ENCODE data around the gene HAGH. TPM values are rescaled to one million over a fixed set of nuclear protein-coding genes. Genes with fewer than 3 reads are reported as not detected.

HAGH gene
- total and polyA plus RNA-seq, 9 of the 15 experiments (the other 6 are each of a cell fraction or from before 2014, with no cell fraction given): 0.46 to 35.1 (median 16.8) TPM

DNA sequence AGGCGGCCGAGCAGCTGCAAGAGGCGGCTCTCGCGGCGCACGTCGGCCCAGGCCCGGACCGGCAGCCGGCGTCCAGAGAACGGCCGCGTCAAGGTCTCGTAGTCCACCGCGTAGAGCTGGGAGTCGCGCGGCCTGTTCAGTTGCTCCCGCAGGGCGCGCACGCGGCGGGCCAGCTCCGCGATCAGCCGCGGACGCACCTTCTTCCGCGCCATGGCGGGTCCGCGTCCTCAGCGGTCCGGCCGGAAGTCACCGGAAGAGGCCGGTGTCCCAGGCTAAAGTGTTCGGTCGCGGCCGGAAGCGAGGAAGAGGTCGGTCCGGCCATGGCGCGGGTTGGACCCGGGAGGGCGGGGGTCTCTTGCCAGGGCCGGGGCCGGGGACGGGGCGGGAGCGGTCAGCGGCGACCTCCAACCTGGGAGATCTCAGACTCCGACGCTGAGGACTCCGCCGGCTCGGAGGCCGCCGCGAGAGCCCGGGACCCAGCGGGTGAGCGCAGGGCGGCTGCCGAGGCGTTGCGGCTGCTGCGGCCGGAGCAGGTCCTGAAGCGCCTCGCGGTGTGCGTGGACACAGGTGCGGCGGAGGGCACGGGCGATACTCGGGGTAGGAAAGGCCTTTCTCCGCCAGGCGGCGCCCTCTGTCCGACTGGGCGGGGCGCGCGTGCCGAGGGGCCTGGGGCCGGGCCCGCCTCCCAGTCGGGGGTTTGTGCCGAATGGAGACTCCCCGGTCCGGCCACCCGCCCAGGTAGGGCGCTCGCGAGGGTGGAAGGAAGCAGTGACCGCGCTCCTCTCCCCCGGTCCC is 53.5 kb downstream of the HAGH start, which contains the start of gene MRPS34 (continued):
- TF ChIP-seq, protein P1, sequence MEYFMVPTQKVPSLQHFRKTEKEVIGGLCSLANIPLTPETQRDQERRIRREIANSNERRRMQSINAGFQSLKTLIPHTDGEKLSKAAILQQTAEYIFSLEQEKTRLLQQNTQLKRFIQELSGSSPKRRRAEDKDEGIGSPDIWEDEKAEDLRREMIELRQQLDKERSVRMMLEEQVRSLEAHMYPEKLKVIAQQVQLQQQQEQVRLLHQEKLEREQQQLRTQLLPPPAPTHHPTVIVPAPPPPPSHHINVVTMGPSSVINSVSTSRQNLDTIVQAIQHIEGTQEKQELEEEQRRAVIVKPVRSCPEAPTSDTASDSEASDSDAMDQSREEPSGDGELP (CRISPR knock-in tag; IDR thresholded peaks at IDR 0.05; ENCODE audit: borderline replicate concordance): peak; percentile 70; the same call in 1 of the 2 replicates
- TF ChIP-seq, protein P2, sequence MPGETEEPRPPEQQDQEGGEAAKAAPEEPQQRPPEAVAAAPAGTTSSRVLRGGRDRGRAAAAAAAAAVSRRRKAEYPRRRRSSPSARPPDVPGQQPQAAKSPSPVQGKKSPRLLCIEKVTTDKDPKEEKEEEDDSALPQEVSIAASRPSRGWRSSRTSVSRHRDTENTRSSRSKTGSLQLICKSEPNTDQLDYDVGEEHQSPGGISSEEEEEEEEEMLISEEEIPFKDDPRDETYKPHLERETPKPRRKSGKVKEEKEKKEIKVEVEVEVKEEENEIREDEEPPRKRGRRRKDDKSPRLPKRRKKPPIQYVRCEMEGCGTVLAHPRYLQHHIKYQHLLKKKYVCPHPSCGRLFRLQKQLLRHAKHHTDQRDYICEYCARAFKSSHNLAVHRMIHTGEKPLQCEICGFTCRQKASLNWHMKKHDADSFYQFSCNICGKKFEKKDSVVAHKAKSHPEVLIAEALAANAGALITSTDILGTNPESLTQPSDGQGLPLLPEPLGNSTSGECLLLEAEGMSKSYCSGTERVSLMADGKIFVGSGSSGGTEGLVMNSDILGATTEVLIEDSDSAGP (CRISPR knock-in tag; IDR thresholded peaks at IDR 0.05): no peak
- 0 out of 2 replicates have a peak, but pooled peaks have one; percentile 70 for TF ChIP-seq ZNF12 (CRISPR knock-in tag; IDR thresholded peaks at IDR 0.05)
- peak; percentile 68 to 95 (median 90) for TF ChIP-seq YY1 (IDR thresholded peaks at IDR 0.05; ENCODE audit: borderline replicate concordance in 1 of 3, control insufficient read depth in 1 of 3, extremely low read depth in 1 of 3, insufficient read depth in 3 of 3, insufficient read length in 1 of 3, insufficient replicate concordance in 2 of 3, low read depth in 1 of 3, low read length in 2 of 3)
- TF ChIP-seq, protein P3, sequence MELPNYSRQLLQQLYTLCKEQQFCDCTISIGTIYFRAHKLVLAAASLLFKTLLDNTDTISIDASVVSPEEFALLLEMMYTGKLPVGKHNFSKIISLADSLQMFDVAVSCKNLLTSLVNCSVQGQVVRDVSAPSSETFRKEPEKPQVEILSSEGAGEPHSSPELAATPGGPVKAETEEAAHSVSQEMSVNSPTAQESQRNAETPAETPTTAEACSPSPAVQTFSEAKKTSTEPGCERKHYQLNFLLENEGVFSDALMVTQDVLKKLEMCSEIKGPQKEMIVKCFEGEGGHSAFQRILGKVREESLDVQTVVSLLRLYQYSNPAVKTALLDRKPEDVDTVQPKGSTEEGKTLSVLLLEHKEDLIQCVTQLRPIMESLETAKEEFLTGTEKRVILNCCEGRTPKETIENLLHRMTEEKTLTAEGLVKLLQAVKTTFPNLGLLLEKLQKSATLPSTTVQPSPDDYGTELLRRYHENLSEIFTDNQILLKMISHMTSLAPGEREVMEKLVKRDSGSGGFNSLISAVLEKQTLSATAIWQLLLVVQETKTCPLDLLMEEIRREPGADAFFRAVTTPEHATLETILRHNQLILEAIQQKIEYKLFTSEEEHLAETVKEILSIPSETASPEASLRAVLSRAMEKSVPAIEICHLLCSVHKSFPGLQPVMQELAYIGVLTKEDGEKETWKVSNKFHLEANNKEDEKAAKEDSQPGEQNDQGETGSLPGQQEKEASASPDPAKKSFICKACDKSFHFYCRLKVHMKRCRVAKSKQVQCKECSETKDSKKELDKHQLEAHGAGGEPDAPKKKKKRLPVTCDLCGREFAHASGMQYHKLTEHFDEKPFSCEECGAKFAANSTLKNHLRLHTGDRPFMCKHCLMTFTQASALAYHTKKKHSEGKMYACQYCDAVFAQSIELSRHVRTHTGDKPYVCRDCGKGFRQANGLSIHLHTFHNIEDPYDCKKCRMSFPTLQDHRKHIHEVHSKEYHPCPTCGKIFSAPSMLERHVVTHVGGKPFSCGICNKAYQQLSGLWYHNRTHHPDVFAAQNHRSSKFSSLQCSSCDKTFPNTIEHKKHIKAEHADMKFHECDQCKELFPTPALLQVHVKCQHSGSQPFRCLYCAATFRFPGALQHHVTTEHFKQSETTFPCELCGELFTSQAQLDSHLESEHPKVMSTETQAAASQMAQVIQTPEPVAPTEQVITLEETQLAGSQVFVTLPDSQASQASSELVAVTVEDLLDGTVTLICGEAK (IDR thresholded peaks at IDR 0.05): peak; percentile 99
- TF ChIP-seq, protein P3 (CRISPR knock-in tag; IDR thresholded peaks at IDR 0.05): no peak
- no peak for TF ChIP-seq FOXA3 (CRISPR knock-in tag; conservative IDR thresholded peaks at IDR 0.05 in 1 of 2, IDR thresholded peaks at IDR 0.05 in 1 of 2)
- TF ChIP-seq GABPA (tag; conservative IDR thresholded peaks at IDR 0.05; ENCODE audit: low read depth): peak; percentile 100
- peak; percentile 34 for TF ChIP-seq SAP30 (IDR thresholded peaks at IDR 0.05; ENCODE audit: borderline replicate concordance, insufficient read depth, low read depth, low read length, poor library complexity, severe bottlenecking)
- TF ChIP-seq, protein P4, sequence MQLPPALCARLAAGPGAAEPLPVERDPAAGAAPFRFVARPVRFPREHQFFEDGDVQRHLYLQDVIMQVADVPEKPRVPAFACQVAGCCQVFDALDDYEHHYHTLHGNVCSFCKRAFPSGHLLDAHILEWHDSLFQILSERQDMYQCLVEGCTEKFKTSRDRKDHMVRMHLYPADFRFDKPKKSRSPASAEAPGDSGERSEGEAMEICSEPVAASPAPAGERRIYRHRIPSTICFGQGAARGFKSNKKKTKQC (CRISPR knock-in tag; IDR thresholded peaks at IDR 0.05): no peak; the same call in 1 of the 2 replicates

Measured in K562 (cell line).